Pancreas (tissue), 10 donors: ENCODE data around the gene EDDM13. TPM values are rescaled to one million over a fixed set of nuclear protein-coding genes. Genes with fewer than 3 reads are reported as not detected.
"Not testable (repeated sequence)": the region's sequence is repeated elsewhere in the genome, so short reads cannot be mapped to it uniquely, and the experiment has no call there.

Source experiments
- ATAC-seq, 4 donors: fragments of 200-7000 bp; cut with Tn5 transposase; one replicate each; pipeline versions ENCODE4 v1.8.0 to v1.9.1; 2020; ENCODE audit warnings: mild to moderate bottlenecking in 4 of 4, moderate library complexity in 4 of 4
- DNase-seq, 6 donors: peaks; one replicate each; pipeline ENCODE4 v3.0.0-alpha.2; 2020
- FAIRE-seq: peaks from 2 replicates; lab custom pipeline; 2012; peaks lifted over from hg19 to GRCh38; lab: Jason Lieb, UNC
- H3K27ac ChIP-seq, 4 donors: fragments of 200-600 bp; sonication (generic); 1 replicate in 3 of 4; 2 replicates in 1 of 4; pipeline versions ENCODE4 v1.5.0 to v1.8.0; 2020
- H3K27me3 ChIP-seq, 4 donors: fragments of 200-600 bp; one replicate each; pipeline ENCODE4 v1.8.0; 2021
- H3K36me3 ChIP-seq, 3 donors: fragments of 200-600 bp; sonication (generic) in 1 of 3; one replicate each; pipeline versions ENCODE4 v1.5.0 to v1.8.0; 2020 to 2021
- H3K4me1 ChIP-seq, 3 donors: fragments of 200-600 bp; one replicate each; pipeline ENCODE4 v1.8.0; 2021
- H3K4me3 ChIP-seq, 4 donors: fragments of 200-600 bp; sonication (generic) in 2 of 4; one replicate each; pipeline versions ENCODE4 v1.5.0 to v1.8.0; 2020 to 2021
- H3K9me3 ChIP-seq, 4 donors: fragments of 200-600 bp; one replicate each; pipeline ENCODE4 v1.8.0; 2021
- CTCF ChIP-seq, 4 donors: fragments of 200-600 bp; sonication (generic) in 3 of 4; IDR thresholded peaks; one replicate each; pipeline versions ENCODE4 v1.5.0 to v1.8.0; 2021; ENCODE audit warnings: antibody characterized with exemption in 4 of 4
- WGBS, 2 donors: extraction: QIAGEN DNeasy Blood & Tissue Kit; methylation state at CpG; one replicate each; pipeline ENCODE4 v1.1.7; 2013; 5-methylcytosine and 5-hydroxymethylcytosine counted together
- intact Hi-C, 3 donors: fragments of 100-400 bp; cut with DNase I; formaldehyde crosslinking; loops; one replicate each; pipeline versions ENCODE4 v1.11.1 to v1.14.2; 2022
- polyA plus RNA-seq, 2 donors: library from polyadenylated mRNA; stranded (reverse); fragments of 200-250 nt; gene quantifications; one replicate each; pipeline ENCODE4 v1.2.3, GENCODE V29; 2013
- total RNA-seq, 6 donors: library from RNA; stranded (reverse); fragmentation: NEBNext Ultra II Directional in 4 of 6; extraction: Animal tissue kit (Norgen Biotek cat#: 25700) in 4 of 6; gene quantifications; one replicate each; pipeline versions ENCODE4 v1.2.1 to v1.2.4, GENCODE V29; 2021 to 2023
- donor health status: healthy with polysubstance abuse.
- donor health status: DM: no; HTN: no; CAD: no; lungs with moderate emphysema.
- donor health status: DM: no; HTN: no; CAD: no.
- donor health status: control.
- donor health status: control.
- donor health status: Bipolar disorder and iron deficiency.
- donor health status: DM: yes; HTN: yes; CAD: no.
- donor health status: DM: no; HTN: no; CAD: no.
- donor health status: DM: no; HTN: no; CAD: no.
- donor health status: DM: yes; HTN: yes; CAD: no.

The EDDM13 gene
- total RNA-seq: not detected
- under 1 TPM in 1 of 2 donors, not detected in 1; 0.49 TPM for polyA plus RNA-seq

GRCh38 chr19:56272161-56272798, at the start of gene EDDM13:
TSS of gene EDDM13 (plus strand) at chr19:56272748. CDS start at chr19:56272835, 87 bp downstream.
- ATAC-seq (no peak), DNase-seq (no peak), FAIRE-seq (no peak)
- Histone ChIP-seq H3K4me3 (no peak within 1 kb of the TSS), H3K27me3 (no peaks in the 10 kb centered on the region), H3K27ac (no peak within 1 kb of the TSS), H3K36me3 (no peaks in the 10 kb centered on the region), H3K9me3 (no peaks in the 10 kb centered on the region), H3K4me1 (no peaks in the 10 kb centered on the region)
- no peak for TF ChIP-seq CTCF (IDR thresholded peaks at IDR 0.05)
- WGBS, 2 donors: 80 to 92% methylated on average over 6 of the region's 6 CpGs
- intact Hi-C loops: no loop called here

GRCh38 chr19:56222901-56223300, 49.6 kb upstream of the EDDM13 start:
- intact Hi-C loops: no loop called here
- ATAC-seq (no peak), DNase-seq (no peak), FAIRE-seq (no peak)
- no peaks in the 10 kb centered on the region for H3K4me1 ChIP-seq
- no peak for TF ChIP-seq CTCF (IDR thresholded peaks at IDR 0.05)
- whole genome bisulfite sequencing, 2 donors: 75 to 82% methylated on average over 6 of the region's 6 CpGs
- H3K27me3 ChIP-seq: no peaks in the 10 kb centered on the region
- no peak overlapping the region for H3K4me3 ChIP-seq
- H3K36me3 ChIP-seq: no peaks in the 10 kb centered on the region
- no peak overlapping the region for H3K27ac ChIP-seq
- no peaks in the 10 kb centered on the region for H3K9me3 ChIP-seq

- Histone ChIP-seq H3K4me3 (no peak overlapping the region), H3K36me3 (no peaks in the 10 kb centered on the region), H3K4me1 (no peaks in the 10 kb centered on the region), H3K27me3 (no peaks in the 10 kb centered on the region), H3K27ac (no peak overlapping the region), H3K9me3 (no peaks in the 10 kb centered on the region)
- TF ChIP-seq CTCF (IDR thresholded peaks at IDR 0.05): no peak
- FAIRE-seq (no peak), DNase-seq (no peak), ATAC-seq (no peak)
- 77 to 81% methylated on average over 9 of the region's 9 CpGs for WGBS, 2 donors
- intact Hi-C loops: no loop called here
Observed at GRCh38 chr19:56223481-56223880, 49.1 kb upstream of the EDDM13 start.

- Histone ChIP-seq H3K36me3 (no peaks in the 10 kb centered on the region), H3K4me1 (no peaks in the 10 kb centered on the region), H3K27ac (no peak overlapping the region), H3K27me3 (no peaks in the 10 kb centered on the region), H3K4me3 (no peak overlapping the region), H3K9me3 (no peaks in the 10 kb centered on the region)
- FAIRE-seq: no peak
- no peak for ATAC-seq
- no peak for TF ChIP-seq CTCF (IDR thresholded peaks at IDR 0.05)
- WGBS, 2 donors: 86 to 93% methylated on average over 7 of the region's 7 CpGs
- intact Hi-C loops: no loop called here
- no peak for DNase-seq
Observed at GRCh38 chr19:56245121-56245740, 27.3 kb upstream of the EDDM13 start.

GRCh38 chr19:56245764-56246163, 26.8 kb upstream of the EDDM13 start:
- H3K27me3 ChIP-seq, FAIRE-seq, H3K9me3 ChIP-seq, ATAC-seq, H3K27ac ChIP-seq, H3K36me3 ChIP-seq, H3K4me3 ChIP-seq, intact Hi-C loops, DNase-seq, H3K4me1 ChIP-seq: not testable (repeated sequence)
- WGBS, 2 donors: 74 to 88% methylated on average over 3 to 4 of the region's 4 CpGs

- ATAC-seq: not testable (repeated sequence)
Observed at GRCh38 chr19:56248736-56249338, 23.7 kb upstream of the EDDM13 start.

More at GRCh38 chr19:56248736-56249338, 23.7 kb upstream of the EDDM13 start:
- DNase-seq, H3K4me3 ChIP-seq, H3K27ac ChIP-seq, H3K27me3 ChIP-seq, H3K36me3 ChIP-seq, intact Hi-C loops, FAIRE-seq, H3K4me1 ChIP-seq, H3K9me3 ChIP-seq: not testable (repeated sequence)
- 95 to 97% methylated on average over 8 of the region's 8 CpGs for WGBS, 2 donors
